Testis (tissue), 3 donors: ENCODE results near the gene SNAP25. TPM values are rescaled to one million over a fixed set of nuclear protein-coding genes. Genes with fewer than 3 reads are reported as not detected.

Experiments used
- DNase-seq: peaks from one replicate; pipeline ENCODE4 v3.0.0-alpha.2; 2019
- H3K27ac ChIP-seq, 2 donors: fragments of 200-600 bp; sonication (generic); one replicate each; pipeline ENCODE4 v1.5.1; 2019
- H3K27me3 ChIP-seq: fragments of 200-600 bp; sonication (generic); one replicate; pipeline ENCODE4 v1.5.1; 2019
- H3K36me3 ChIP-seq: fragments of 200-600 bp; sonication (generic); one replicate; pipeline ENCODE4 v1.5.1; 2017; ENCODE audit warnings: low read depth; ENCODE audit errors: missing control alignments
- H3K4me1 ChIP-seq: fragments of 200-600 bp; sonication (generic); one replicate; pipeline ENCODE4 v1.5.1; 2019
- H3K4me3 ChIP-seq, 2 donors: fragments of 200-600 bp; sonication (generic); one replicate each; pipeline ENCODE4 v1.5.1; 2017 to 2019
- H3K9me3 ChIP-seq: fragments of 200-600 bp; sonication (generic); one replicate; pipeline ENCODE4 v1.5.1; 2017
- POLR2A ChIP-seq: fragments of 450-650 bp; IDR thresholded peaks from one replicate; pipeline ENCODE4 v1.6.1; 2017; ENCODE audit warnings: antibody characterized with exemption, mild to moderate bottlenecking, moderate library complexity
- WGBS, 2 donors: methylation state at CpG; one replicate each; pipeline ENCODE4 v1.1.5; 2018; 5-methylcytosine and 5-hydroxymethylcytosine counted together
- intact Hi-C: fragments of 100-400 bp; cut with DNase I; formaldehyde crosslinking; loops from one replicate; pipeline ENCODE4 v1.15.1; 2023; ENCODE audit warnings: low total_unique reads
- polyA plus RNA-seq: library from polyadenylated mRNA; stranded (reverse); fragments of 350-450 nt; fragmentation: Illumina TruSeq; extraction: RNeasy Lipid Tissue Mini Kit (QIAGEN cat#74804); gene quantifications from one replicate; pipeline ENCODE4 v1.2.3, GENCODE V29; 2014; ENCODE audit warnings: low read depth, low replicate concordance; ENCODE audit not compliant: insufficient read depth
- total RNA-seq, 2 donors: library from RNA; depleted of rRNA; stranded (reverse); fragments of >200 nt; gene quantifications; one replicate each; pipeline ENCODE4 v1.2.3, GENCODE V29; 2016
- TF ChIP-seq, protein P1 (sequence below), 3 experiments: fragments of 450-650 bp in 2 of 3; fragments of 200-600 bp in 1 of 3; sonication (generic) in 1 of 3; IDR thresholded peaks; one replicate each; pipeline ENCODE4 v1.5.1; 2016 to 2019; ENCODE audit warnings: antibody characterized with exemption in 3 of 3, mild to moderate bottlenecking in 2 of 3, moderate library complexity in 1 of 3

The SNAP25 gene
- total and polyA plus RNA-seq, 3 donors from 2014 or later: 8.0 to 13.7 (median 11.3) TPM

GRCh38 chr20:10172998-10173655 lies 45.5 kb upstream of the SNAP25 start:
- Histone ChIP-seq H3K4me3 (peak overlapping the region in 1 of 2 donors; percentile 57), H3K27me3 (no peaks in the 10 kb centered on the region), H3K4me1 (no peaks in the 10 kb centered on the region), H3K27ac (no peak overlapping the region), H3K36me3 (no peaks in the 10 kb centered on the region), H3K9me3 (no peaks in the 10 kb centered on the region)
- DNase-seq: no peak
- intact Hi-C loops: no loop called here
- WGBS, 2 donors: 70 to 78% methylated on average over 16 of the region's 16 CpGs
- TF ChIP-seq, protein P1, sequence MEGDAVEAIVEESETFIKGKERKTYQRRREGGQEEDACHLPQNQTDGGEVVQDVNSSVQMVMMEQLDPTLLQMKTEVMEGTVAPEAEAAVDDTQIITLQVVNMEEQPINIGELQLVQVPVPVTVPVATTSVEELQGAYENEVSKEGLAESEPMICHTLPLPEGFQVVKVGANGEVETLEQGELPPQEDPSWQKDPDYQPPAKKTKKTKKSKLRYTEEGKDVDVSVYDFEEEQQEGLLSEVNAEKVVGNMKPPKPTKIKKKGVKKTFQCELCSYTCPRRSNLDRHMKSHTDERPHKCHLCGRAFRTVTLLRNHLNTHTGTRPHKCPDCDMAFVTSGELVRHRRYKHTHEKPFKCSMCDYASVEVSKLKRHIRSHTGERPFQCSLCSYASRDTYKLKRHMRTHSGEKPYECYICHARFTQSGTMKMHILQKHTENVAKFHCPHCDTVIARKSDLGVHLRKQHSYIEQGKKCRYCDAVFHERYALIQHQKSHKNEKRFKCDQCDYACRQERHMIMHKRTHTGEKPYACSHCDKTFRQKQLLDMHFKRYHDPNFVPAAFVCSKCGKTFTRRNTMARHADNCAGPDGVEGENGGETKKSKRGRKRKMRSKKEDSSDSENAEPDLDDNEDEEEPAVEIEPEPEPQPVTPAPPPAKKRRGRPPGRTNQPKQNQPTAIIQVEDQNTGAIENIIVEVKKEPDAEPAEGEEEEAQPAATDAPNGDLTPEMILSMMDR (IDR thresholded peaks at IDR 0.05): no peak
- no peak for TF ChIP-seq POLR2A

DNA sequence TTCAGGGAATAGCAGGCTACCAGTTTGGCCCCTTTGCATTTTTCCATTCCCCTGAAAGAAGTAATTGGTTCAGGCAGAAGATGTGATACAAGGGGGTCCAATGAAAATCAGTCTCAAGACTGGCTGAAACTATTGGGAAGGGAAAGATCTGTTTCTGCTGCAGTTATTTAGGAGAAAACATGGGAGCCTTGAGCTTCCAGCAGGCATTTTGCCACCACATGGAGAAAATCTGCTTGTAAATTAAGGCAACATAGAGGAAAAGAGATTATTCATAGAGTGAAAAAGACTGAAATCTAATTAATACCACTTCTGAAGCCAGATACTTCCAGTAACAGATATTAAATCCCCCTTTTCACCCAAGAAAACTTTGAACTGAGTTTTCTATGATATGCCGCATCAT lies 44.2 kb upstream of the SNAP25 start:
- 91 to 92% methylated on average over 1 of the region's 1 CpG for WGBS, 2 donors
- no peaks in the 10 kb centered on the region for H3K36me3 ChIP-seq
- TF ChIP-seq, protein P1 (IDR thresholded peaks at IDR 0.05): no peak
- no peak for TF ChIP-seq POLR2A
- H3K27ac ChIP-seq: no peak overlapping the region
- intact Hi-C loops: no loop called here
- H3K4me3 ChIP-seq: no peak overlapping the region
- H3K4me1 ChIP-seq: no peaks in the 10 kb centered on the region
- DNase-seq: no peak
- no peaks in the 10 kb centered on the region for H3K9me3 ChIP-seq
- no peaks in the 10 kb centered on the region for H3K27me3 ChIP-seq

- H3K27me3 ChIP-seq: no peaks in the 10 kb centered on the region
- intact Hi-C loops: no loop called here
- DNase-seq: no peak
- H3K4me1 ChIP-seq: no peaks in the 10 kb centered on the region
- 73 to 75% methylated on average over 3 of the region's 3 CpGs for WGBS, 2 donors
- H3K36me3 ChIP-seq: no peaks in the 10 kb centered on the region
- H3K27ac ChIP-seq: no peak overlapping the region
- H3K9me3 ChIP-seq: no peaks in the 10 kb centered on the region
- no peak overlapping the region for H3K4me3 ChIP-seq
- TF ChIP-seq, protein P1 (IDR thresholded peaks at IDR 0.05): no peak
- no peak for TF ChIP-seq POLR2A
Observed at GRCh38 chr20:10177326-10177725, 41.3 kb upstream of the SNAP25 start.

DNA sequence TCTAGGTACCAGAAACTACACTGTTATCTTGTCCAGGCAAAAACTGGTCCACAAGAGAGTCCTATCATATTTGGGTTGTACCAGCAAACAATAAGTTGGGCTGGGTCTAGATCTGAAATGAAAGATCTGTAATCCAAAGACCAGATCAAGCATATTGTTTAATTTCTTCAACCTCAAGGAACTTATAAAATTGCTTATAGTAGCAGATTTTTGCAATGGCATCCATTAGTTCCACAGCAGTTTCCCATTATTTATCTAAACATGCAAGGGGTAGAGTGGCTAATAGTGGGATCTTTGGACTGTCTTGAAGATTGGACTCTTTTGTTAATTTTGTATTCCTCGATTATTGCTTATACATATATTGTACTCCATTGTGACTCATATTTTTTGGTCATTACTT lies 40.5 kb upstream of the SNAP25 start:
- DNase-seq: no peak
- H3K4me3 ChIP-seq: no peak overlapping the region
- H3K36me3 ChIP-seq: no peaks in the 10 kb centered on the region
- no peaks in the 10 kb centered on the region for H3K9me3 ChIP-seq
- no peaks in the 10 kb centered on the region for H3K27me3 ChIP-seq
- WGBS, 2 donors: 95 to 97% methylated on average over 1 of the region's 1 CpG
- intact Hi-C loops: no loop called here
- H3K27ac ChIP-seq: no peak overlapping the region
- TF ChIP-seq POLR2A: no peak
- TF ChIP-seq, protein P1 (IDR thresholded peaks at IDR 0.05): no peak
- no peaks in the 10 kb centered on the region for H3K4me1 ChIP-seq

DNA sequence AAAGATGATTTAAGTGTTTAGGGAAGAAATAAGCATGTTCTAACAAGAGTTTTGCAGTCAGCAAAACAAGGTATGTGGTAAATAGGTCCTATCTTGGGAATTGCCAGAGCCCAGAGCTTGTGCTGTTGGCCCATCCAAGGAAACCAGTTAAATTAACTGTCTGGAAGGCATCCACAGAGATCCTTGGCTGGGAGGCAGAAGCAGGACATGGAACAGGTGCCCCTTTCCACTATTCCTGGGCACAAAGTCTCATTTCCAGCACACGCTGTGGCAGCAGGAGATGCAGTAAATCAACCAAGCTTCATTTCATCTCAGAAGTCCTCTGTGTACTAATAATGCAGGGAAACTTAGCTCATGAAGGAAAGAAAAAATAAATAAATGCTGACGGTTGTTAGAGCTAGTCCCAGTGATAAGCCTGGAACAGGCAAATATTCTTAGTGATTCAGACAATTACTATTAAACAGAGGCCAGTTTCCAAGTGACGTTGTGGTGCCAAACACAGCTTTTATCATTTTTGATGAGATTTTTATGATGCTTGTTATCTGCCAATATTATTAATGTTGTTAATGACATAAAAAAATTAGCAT lies 39.8 kb upstream of the SNAP25 start:
- Histone ChIP-seq H3K27me3 (no peaks in the 10 kb centered on the region), H3K4me3 (no peak overlapping the region), H3K36me3 (no peaks in the 10 kb centered on the region), H3K9me3 (no peaks in the 10 kb centered on the region), H3K27ac (peak overlapping the region in 1 of 2 donors; percentile 60), H3K4me1 (no peaks in the 10 kb centered on the region)
- TF ChIP-seq, protein P1 (IDR thresholded peaks at IDR 0.05): no peak
- TF ChIP-seq POLR2A: no peak
- DNase-seq: no peak
- WGBS, 2 donors: 48 to 49% methylated on average over 3 of the region's 3 CpGs
- intact Hi-C loops: no loop called here
